ENCODE measurements around the gene PHC1.

DNA sequence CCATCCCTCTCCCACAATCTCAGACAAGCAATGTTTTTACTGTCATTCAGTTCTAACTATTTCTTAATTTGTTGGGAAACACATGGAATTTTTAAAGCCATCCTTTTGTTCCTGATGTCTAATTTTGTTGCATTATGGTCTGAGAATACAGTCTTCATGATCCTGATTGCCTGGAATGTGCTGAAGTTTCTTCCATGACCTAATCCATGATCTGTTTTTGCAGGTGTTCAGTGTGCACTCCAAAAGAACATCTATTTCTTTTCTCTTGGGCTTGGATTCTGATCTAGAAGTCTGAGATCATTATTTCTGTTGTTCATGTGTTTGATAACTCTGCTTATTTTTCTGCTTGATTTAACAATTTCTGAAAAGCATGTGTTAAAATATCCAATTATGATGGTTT lies 43.2 kb upstream of the PHC1 start:
- no peak for TF ChIP-seq POLR2A (IDR thresholded peaks at IDR 0.05)
- TF ChIP-seq, protein P1, sequence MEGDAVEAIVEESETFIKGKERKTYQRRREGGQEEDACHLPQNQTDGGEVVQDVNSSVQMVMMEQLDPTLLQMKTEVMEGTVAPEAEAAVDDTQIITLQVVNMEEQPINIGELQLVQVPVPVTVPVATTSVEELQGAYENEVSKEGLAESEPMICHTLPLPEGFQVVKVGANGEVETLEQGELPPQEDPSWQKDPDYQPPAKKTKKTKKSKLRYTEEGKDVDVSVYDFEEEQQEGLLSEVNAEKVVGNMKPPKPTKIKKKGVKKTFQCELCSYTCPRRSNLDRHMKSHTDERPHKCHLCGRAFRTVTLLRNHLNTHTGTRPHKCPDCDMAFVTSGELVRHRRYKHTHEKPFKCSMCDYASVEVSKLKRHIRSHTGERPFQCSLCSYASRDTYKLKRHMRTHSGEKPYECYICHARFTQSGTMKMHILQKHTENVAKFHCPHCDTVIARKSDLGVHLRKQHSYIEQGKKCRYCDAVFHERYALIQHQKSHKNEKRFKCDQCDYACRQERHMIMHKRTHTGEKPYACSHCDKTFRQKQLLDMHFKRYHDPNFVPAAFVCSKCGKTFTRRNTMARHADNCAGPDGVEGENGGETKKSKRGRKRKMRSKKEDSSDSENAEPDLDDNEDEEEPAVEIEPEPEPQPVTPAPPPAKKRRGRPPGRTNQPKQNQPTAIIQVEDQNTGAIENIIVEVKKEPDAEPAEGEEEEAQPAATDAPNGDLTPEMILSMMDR (IDR thresholded peaks at IDR 0.05) = no peak

Measured in vagina (tissue), 2 donors.